ENCODE data around the gene PTGIR.
A peak's percentile ranks its signal among the peaks of the same experiment; 100 is the strongest.

The PTGIR gene

DNA sequence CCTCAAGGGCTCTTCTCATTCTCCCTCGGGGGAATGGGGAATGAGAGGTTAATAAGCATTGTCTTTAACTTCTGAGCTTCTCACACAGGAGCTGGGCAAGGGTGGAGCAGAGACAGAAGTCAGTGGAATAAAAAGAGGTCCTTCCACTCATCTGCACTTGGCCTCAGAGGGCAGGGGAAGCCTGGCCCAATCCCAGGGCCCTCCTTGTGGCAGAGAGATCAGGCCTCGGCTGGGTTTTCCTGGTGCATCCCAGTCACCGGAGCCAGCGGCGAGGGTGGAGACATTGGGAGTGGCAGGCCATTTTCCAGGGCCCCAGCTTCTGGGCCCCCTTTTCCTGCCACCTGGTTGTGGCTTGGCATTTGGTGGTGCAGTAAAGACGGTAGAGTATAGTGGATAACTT, 13.1 kb downstream of the PTGIR start:
- no peak for DNase-seq

DNA sequence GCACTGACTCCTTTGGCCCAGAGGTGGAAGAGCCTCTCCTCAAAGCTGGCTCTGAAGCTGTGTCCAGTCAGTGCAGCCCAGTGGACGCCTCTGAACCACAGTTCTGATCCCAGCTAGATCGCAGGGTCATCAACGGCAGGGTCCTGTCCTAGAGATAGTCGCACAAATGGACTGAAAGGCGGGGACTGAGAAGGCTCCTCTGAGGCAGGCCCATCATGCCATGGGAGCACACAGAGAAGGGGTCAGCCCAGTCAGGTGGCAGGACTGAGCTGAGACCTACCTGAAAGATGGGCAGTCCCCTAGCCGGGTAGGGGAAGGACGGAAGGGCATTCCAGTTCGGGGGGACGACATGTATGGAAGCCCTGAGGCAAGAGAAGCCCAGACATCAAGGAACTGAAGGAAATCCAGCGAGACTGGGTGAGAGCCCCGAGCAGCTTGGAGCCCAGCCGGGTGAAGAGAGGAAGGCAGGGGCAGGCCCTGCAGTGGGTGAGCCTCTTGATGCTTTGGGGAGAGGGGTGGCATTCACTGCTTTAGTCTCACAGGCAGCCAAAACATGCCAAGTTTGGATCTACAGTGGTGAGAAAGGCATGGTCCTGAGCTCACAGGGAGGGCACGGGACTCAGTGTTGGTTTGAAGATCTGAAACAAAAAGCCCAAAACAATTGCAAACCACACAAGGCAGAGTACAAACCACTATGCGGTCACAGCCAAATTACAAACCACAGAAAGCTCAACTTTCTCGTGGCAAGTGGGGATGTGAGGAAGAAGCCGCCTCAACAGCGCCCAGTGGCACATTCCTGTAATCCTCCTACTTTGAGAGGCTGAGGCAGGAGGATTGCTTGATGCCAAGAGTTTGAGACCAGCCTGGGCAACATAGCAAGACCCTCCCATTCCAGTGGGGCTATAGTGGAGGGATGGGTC, 13.8 kb downstream of the PTGIR start:
- no peak for DNase-seq

- DNase-seq = no peak
Observed at GRCh38 chr19:46610413-46610775, 14.5 kb downstream of the PTGIR start.

GRCh38 chr19:46609511-46610412, 15.1 kb downstream of the PTGIR start:
- DNase-seq = no peak

DNA sequence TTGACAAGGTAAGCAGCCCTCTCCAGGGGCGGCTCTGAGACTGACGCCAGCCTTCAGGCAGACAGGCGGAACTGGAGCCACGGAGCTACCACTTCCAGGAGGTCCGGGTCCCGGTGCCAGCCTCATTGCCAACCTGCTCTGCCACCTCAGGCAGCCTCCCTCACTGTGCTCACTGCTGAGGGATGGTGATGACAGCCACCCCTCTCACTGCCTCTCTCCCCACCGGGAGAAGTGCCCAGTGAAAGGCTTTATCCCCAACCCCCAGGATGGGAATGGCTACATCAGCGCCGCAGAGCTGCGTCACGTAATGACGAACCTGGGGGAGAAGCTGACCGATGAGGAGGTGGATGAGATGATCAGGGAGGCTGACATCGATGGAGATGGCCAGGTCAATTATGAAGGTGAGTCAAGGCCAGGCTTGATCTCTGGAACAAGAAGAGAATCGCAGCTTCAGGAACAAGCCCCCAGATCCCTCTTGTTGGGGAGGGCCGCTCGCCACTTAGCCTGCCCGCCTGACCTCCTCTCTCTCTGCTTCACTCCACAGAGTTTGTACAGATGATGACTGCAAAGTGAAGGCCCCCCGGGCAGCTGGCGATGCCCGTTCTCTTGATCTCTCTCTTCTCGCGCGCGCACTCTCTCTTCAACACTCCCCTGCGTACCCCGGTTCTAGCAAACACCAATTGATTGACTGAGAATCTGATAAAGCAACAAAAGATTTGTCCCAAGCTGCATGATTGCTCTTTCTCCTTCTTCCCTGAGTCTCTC, 16.1 kb downstream of the PTGIR start:
- DNase-seq = no peak

GRCh38 chr19:46608178-46608577, 16.7 kb downstream of the PTGIR start:
- no peak for DNase-seq

GRCh38 chr19:46607448-46607841, 17.4 kb downstream of the PTGIR start:
- no peak for DNase-seq

DNA sequence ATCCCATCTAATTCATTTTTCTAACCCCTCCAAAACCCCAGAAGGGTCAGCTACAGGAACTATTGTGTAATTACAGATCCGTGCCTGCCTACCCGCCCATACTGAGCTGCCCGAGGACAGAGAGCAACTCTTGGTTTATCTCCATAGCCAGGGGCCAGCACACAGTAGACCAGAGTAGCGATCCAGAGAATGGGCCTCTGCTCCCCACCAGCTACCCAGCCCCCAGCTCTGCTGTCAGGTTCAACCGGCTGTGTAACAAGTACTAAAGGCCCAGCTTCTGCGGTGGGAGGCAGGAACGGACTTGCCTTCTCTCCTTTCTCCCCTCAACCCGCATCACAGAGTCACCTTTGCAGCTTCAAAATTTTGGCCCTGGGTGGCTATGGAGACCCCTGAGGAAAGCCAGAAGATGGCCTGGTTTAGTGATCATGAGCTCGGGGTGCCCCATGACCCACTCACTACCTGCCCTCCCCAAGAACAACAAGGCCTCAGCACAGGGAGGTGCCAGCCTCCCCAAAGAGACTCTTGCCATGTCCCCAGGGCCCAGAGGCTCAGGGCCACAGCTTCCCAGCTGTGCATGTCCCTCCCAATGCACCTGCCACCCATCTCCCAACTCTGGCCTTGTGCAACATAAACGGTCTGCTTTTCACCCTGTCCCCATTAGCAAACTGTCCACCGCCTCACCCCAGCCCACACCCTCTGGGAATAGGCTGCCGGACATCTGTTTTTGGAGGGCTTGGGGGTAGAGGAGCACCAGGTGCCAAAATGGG, 18.0 kb downstream of the PTGIR start:
- DNase-seq = no peak

GRCh38 chr19:46606019-46606418, 18.9 kb downstream of the PTGIR start:
- no peak for DNase-seq

- no peak for DNase-seq
Observed at GRCh38 chr19:46605356-46605821, 19.5 kb downstream of the PTGIR start.

DNA sequence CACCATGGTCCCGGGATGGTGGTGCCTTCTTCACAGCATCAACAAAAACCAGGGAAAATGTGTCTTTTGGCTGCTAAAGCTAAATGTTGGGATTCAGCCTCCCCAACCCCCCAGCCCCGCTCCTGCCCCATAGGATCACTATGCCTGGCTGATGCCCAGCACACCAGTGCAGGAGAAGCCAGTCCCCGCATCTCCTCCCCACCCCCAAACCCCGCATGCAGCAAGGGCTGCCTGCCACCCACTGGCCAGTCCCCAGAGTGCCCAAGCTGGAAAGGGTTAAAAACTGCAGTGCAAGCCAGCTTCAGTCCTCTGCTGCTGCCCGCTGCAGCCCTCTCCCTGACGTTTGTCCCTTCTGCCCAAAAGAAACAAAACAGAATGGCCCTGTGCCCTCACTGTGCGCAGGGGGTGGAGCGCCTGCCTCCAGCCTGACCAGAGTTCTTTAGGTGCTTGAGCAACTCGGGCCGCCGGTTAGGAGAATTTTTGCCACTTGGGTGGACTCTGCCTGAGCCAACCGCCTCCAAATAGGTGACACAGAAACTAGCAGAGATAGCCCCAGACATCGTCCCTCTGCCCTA, 20.0 kb downstream of the PTGIR start:
- DNase-seq = no peak

- DNase-seq = no peak
Observed at GRCh38 chr19:46603752-46604231, 21.1 kb downstream of the PTGIR start.

DNA sequence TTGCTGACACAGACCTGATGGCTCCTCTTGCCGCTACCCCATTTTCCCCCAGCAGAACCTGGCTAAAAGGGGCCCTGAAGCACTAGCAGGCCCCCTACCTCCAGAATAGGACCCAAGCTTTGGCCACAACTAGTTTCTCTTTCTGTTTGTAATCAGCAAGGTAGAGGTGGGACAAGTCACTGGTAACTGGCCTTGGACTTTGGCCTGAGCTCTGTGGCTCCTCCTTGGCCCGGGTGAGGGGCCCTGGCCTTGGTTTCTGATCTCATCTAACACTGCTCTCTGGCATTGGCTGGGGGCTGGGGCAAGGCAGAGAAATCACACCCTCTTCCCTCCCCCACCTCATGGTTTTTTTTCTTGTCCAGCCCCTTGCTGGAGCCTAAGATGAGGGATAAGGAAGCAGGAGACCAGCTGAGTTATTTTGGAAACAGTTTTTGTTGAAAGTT, 21.7 kb downstream of the PTGIR start:
- no peak for DNase-seq

GRCh38 chr19:46602392-46603194, 22.3 kb downstream of the PTGIR start:
- no peak for DNase-seq

DNA sequence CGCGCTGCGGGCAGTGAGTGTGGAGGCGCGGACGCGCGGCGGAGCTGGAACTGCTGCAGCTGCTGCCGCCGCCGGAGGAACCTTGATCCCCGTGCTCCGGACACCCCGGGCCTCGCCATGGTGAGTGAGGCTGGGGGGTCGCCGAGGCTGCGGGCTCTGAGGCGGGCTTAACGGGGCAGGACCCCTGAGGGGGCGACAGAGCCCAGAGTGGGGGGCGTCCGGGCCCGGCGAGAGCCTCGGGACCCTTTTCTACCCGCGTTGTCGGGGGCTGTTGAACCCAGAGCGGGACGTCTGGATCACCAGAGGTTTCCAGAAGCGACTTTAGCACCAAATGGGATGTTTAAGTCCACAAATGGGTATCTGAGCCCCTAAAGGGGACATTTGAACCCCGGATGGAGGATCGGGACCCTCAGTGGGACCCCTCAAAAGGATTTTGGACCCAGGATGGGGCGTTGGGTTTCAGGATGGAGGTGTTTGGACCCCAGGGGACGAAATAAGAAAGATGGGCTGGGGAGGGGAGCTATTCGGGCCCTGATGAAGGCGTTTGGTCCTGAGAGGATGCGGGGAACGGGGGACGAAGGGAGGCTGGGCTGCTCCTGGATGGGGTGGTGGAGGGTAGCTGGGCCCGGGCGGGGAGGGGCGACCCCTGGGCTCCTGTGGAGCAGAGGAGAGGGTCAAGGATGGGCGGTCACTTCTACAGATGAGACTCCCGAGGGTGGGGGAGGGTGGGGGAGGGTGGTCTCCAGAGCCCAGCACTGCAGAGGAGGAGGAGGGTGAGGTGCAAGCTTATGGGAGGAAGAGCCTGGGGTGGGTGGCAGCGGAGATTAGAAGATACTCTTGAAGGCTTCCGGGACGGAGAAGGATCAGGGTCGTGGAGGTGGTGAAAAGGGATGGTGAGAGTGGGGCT, 23.3 kb downstream of the PTGIR start, which contains the start of gene CALM3:
Gene CALM3 (plus strand): TSS at position 13 of the 907 bp plus-strand sequence. CDS start 105 bp downstream, at position 118.
- DNase-seq = no peak

- peak; percentile 98 for DNase-seq
Observed at GRCh38 chr19:46600384-46601317, 24.2 kb downstream of the PTGIR start.

DNA sequence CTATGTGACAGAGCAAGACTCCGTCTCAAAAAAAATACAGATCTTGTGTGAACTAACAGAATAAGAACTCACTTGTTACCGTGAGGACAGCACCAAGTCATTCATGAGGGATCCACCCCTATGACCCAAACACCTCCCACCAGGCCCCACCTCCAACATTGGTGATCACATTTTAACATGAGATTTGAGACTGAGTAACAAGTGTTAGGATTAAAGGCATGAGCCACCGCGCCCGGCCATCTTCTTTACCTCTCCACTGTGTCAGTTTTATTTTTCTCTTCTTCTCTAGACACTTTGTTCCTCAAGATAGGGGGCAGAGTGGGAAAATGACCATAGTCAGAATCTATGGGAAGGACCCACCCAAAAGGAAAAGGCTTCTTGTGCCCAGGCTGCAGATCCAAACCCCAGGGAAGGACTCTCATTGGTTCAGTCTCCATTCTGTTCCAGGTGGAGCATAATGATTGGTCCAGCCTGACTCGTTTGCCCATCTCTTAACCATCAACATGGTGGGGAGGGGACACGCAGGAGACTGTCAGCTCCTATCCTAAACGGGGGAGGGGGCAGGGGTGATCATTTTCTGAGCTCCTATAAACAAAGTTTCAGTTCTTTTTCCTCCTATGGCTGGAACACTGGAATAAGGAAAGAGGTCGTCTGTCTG, 25.0 kb downstream of the PTGIR start:
- DNase-seq = no peak
